Neural cell (in vitro differentiated cells): Measurements from ENCODE around the gene MALRD1. TPM values are rescaled to one million over a fixed set of nuclear protein-coding genes. Genes with fewer than 3 reads are reported as not detected.

Source experiments
- H2AFZ ChIP-seq: fragments of 200-600, 300-800 bp; sonication (generic), shearing (Covaris generic); 2 replicates; pipeline ENCODE4 v1.6.0; 2014; ENCODE audit warnings: low read depth, mild to moderate bottlenecking, antibody characterized with exemption, low read length, moderate library complexity
- H3F3A ChIP-seq: fragments of 200-600 bp; shearing (Covaris generic); 2 replicates; pipeline ENCODE4 v1.6.1; 2016; ENCODE audit warnings: mild to moderate bottlenecking, moderate library complexity, mixed read lengths, antibody characterized with exemption, low read length; ENCODE audit not compliant: insufficient read depth, poor library complexity, severe bottlenecking
- H3K27ac ChIP-seq: fragments of 200-600, 300-800 bp; sonication (generic), shearing (Covaris generic); 2 replicates; pipeline ENCODE4 v1.5.1; 2014; ENCODE audit warnings: mild to moderate bottlenecking, low read length, moderate library complexity
- H3K27me3 ChIP-seq: fragments of 300-800, 200-600 bp; sonication (generic), shearing (Covaris generic); 2 replicates; pipeline ENCODE4 v1.6.0; 2014; ENCODE audit warnings: mild to moderate bottlenecking, low read depth, low read length, moderate library complexity; ENCODE audit not compliant: insufficient read depth
- H3K36me3 ChIP-seq: fragments of 300-800, 200-600 bp; sonication (generic), shearing (Covaris generic); 2 replicates; pipeline ENCODE4 v1.5.1; 2014; ENCODE audit warnings: mild to moderate bottlenecking, antibody characterized with exemption, low read length, moderate library complexity; ENCODE audit not compliant: insufficient read depth
- H3K4me2 ChIP-seq: fragments of 300-800, 200-600 bp; sonication (generic), shearing (Covaris generic); 2 replicates; pipeline ENCODE4 v1.6.0; 2014; ENCODE audit warnings: mild to moderate bottlenecking, low read length
- H3K4me3 ChIP-seq: fragments of 300-800, 200-600 bp; sonication (generic), shearing (Covaris generic); 2 replicates; pipeline ENCODE4 v1.5.1; 2014; ENCODE audit warnings: mild to moderate bottlenecking, low read length, moderate library complexity
- H3K79me2 ChIP-seq: fragments of 200-600 bp; shearing (Covaris generic); replicated peaks from 2 replicates; pipeline ENCODE4 v1.6.0; 2014; ENCODE audit warnings: mild to moderate bottlenecking, low read length, moderate library complexity; ENCODE audit not compliant: insufficient read depth
- H3K9ac ChIP-seq: fragments of 300-800, 200-600 bp; sonication (generic), shearing (Covaris generic); 2 replicates; pipeline ENCODE4 v1.6.1; 2016; ENCODE audit warnings: mild to moderate bottlenecking, low read length, mixed read lengths
- H3K9me2 ChIP-seq: fragments of 200-600 bp; shearing (Covaris generic); 2 replicates; pipeline ENCODE4 v1.6.1; 2016; ENCODE audit warnings: mild to moderate bottlenecking, low read length, mixed read lengths; ENCODE audit not compliant: insufficient read depth
- H3K9me3 ChIP-seq: fragments of 200-600, 300-800 bp; sonication (generic), shearing (Covaris generic); 2 replicates; pipeline ENCODE4 v1.6.1; 2016; ENCODE audit warnings: mild to moderate bottlenecking, mixed run types, low read length, moderate library complexity, mixed read lengths
- H4K20me1 ChIP-seq: fragments of 200-600 bp; shearing (Covaris generic); 2 replicates; pipeline ENCODE4 v1.6.1; 2016; ENCODE audit warnings: mild to moderate bottlenecking, mixed run types; ENCODE audit not compliant: insufficient read depth
- EP300 ChIP-seq: fragments of 450-650 bp; conservative IDR thresholded peaks from 2 replicates; pipeline ENCODE4 v1.6.1; 2014; ENCODE audit warnings: antibody characterized with exemption, mild to moderate bottlenecking, moderate library complexity; ENCODE audit not compliant: poor library complexity, severe bottlenecking
- EZH2 ChIP-seq: fragments of 200-600, 300-800 bp; shearing (Covaris generic), sonication (generic); IDR thresholded peaks from 2 replicates; pipeline ENCODE4 v1.6.1; 2014; ENCODE audit warnings: antibody characterized with exemption, low read length, borderline replicate concordance, mild to moderate bottlenecking; ENCODE audit not compliant: insufficient read depth, poor library complexity, severe bottlenecking
- MXI1 ChIP-seq: fragments of 450-650 bp; conservative IDR thresholded peaks from 2 replicates; pipeline ENCODE4 v1.6.1; 2014; ENCODE audit warnings: antibody characterized with exemption, mild to moderate bottlenecking; ENCODE audit not compliant: poor library complexity, severe bottlenecking
- POLR2AphosphoS5 ChIP-seq: IDR thresholded peaks from 2 replicates; pipeline ENCODE4 v1.6.1; 2012
- RAD21 ChIP-seq: fragments of 450-650 bp; conservative IDR thresholded peaks from 2 replicates; pipeline ENCODE4 v1.6.1; 2014; ENCODE audit warnings: antibody characterized with exemption, mild to moderate bottlenecking, moderate library complexity
- REST ChIP-seq: IDR thresholded peaks from 2 replicates; pipeline ENCODE4 v1.6.1; 2012; ENCODE audit warnings: borderline replicate concordance
- SMC3 ChIP-seq: fragments of 450-650 bp; conservative IDR thresholded peaks from 2 replicates; pipeline ENCODE4 v1.6.1; 2014; ENCODE audit warnings: antibody characterized with exemption, mild to moderate bottlenecking, moderate library complexity; ENCODE audit not compliant: poor library complexity
- TAF1 ChIP-seq: IDR thresholded peaks from 2 replicates; pipeline ENCODE4 v1.6.1; 2012; ENCODE audit warnings: low read depth
- polyA plus RNA-seq: library from polyadenylated mRNA; depleted of rRNA; stranded (reverse); fragments of >200 nt; gene quantifications from 2 replicates; pipeline ENCODE4 v1.2.3, GENCODE V29; 2014
- TF ChIP-seq, protein P1 (sequence below): fragments of 450-650 bp; IDR thresholded peaks from 2 replicates; pipeline ENCODE4 v1.5.1; 2014; ENCODE audit warnings: antibody characterized with exemption, mild to moderate bottlenecking, moderate library complexity; ENCODE audit not compliant: poor library complexity, severe bottlenecking

The MALRD1 gene
- polyA plus RNA-seq, 1 donor from 2014 or later, result 0.21 TPM

- Histone ChIP-seq H3K4me2 (no peak overlapping the region), H3K36me3 (no peaks in the 10 kb centered on the region), H2AFZ (no peak overlapping the region), H3K9me2 (no peaks in the 10 kb centered on the region), H3K9me3 (no peaks in the 10 kb centered on the region), H3K27me3 (no peaks in the 10 kb centered on the region), H3K4me3 (no peak overlapping the region), H4K20me1 (no peaks in the 10 kb centered on the region), H3F3A (no peaks in the 10 kb centered on the region), H3K79me2 (no peaks in the 10 kb centered on the region), H3K9ac (no peak overlapping the region), H3K27ac (no peak overlapping the region)
- no peak for TF ChIP-seq RAD21
- no peak for TF ChIP-seq SMC3
- no peak for TF ChIP-seq EZH2
- TF ChIP-seq POLR2AphosphoS5, result no peak
- no peak for TF ChIP-seq EP300
- TF ChIP-seq REST, result no peak
- TF ChIP-seq TAF1, result no peak
- TF ChIP-seq, protein P1, sequence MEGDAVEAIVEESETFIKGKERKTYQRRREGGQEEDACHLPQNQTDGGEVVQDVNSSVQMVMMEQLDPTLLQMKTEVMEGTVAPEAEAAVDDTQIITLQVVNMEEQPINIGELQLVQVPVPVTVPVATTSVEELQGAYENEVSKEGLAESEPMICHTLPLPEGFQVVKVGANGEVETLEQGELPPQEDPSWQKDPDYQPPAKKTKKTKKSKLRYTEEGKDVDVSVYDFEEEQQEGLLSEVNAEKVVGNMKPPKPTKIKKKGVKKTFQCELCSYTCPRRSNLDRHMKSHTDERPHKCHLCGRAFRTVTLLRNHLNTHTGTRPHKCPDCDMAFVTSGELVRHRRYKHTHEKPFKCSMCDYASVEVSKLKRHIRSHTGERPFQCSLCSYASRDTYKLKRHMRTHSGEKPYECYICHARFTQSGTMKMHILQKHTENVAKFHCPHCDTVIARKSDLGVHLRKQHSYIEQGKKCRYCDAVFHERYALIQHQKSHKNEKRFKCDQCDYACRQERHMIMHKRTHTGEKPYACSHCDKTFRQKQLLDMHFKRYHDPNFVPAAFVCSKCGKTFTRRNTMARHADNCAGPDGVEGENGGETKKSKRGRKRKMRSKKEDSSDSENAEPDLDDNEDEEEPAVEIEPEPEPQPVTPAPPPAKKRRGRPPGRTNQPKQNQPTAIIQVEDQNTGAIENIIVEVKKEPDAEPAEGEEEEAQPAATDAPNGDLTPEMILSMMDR, result no peak
- no peak for TF ChIP-seq MXI1
Measured at GRCh38 chr10:19221216-19221615, 172.6 kb downstream of the MALRD1 start.

GRCh38 chr10:19226025-19226424 is 177.4 kb downstream of the MALRD1 start:
- Histone ChIP-seq H3K27me3 (no peaks in the 10 kb centered on the region), H3K27ac (no peak overlapping the region), H2AFZ (no peak overlapping the region), H3K36me3 (no peaks in the 10 kb centered on the region), H3K79me2 (no peaks in the 10 kb centered on the region), H3F3A (no peaks in the 10 kb centered on the region), H3K4me3 (no peak overlapping the region), H3K4me2 (no peak overlapping the region), H3K9me2 (no peaks in the 10 kb centered on the region), H3K9ac (no peak overlapping the region), H4K20me1 (no peaks in the 10 kb centered on the region), H3K9me3 (no peaks in the 10 kb centered on the region)
- TF ChIP-seq POLR2AphosphoS5 (no peak), SMC3 (no peak), RAD21 (no peak), MXI1 (no peak), EZH2 (no peak), EP300 (no peak), REST (no peak), TAF1 (no peak)
- TF ChIP-seq, protein P1, result no peak
